ENCODE results near the gene FBP1.

The FBP1 gene

GRCh38 chr9:94645901-94646300 lies 6.6 kb upstream of the FBP1 start:
- no peak for DNase-seq
- TF ChIP-seq POLR2A (IDR thresholded peaks at IDR 0.05; ENCODE audit: low read length) (no peak), GATA1 (IDR thresholded peaks at IDR 0.05; ENCODE audit: low read depth, low read length) (no peak)

DNA sequence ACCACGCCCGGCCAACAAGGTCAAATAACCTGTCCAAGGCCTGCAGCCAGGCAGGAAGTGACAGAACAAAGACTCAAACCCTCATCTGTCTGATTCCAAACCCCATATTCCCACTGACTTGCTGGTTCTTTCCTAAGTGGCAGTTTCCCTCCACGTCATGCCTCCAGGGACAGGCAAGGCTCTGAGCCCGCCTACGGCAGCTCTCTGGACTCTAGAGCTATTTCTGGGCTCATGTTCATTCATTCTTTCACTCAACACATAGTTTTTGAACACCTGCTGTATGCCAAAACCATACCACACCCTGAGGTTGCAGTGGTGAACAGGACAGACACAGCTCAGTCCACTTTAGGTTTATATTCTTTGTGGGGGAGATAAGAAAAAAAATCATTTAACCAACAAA lies 5.2 kb upstream of the FBP1 start:
- DNase-seq = no peak
- TF ChIP-seq POLR2A (IDR thresholded peaks at IDR 0.05; ENCODE audit: low read length) = no peak
- TF ChIP-seq GATA1 (IDR thresholded peaks at IDR 0.05; ENCODE audit: low read depth, low read length) = no peak

DNA sequence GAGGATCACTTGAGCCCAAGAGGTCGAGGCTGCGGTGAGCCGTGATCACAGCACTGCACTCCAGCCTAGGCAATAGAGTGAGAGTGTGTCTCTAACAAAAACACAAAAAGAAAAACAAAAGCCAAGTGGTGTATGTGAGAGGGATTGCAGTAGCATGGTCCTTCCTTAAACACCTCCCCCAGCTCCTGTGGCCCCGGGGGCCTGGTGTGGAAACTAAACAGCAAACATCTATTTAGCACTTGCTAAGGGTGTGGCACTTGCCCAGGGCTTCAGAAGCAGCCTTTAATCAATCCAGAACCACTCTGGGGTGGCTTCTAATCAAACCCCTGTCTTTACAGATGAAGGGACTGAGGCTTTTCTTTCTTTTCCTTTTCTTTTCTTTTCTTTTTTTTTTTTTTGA lies 4.4 kb upstream of the FBP1 start:
- TF ChIP-seq GATA1 (IDR thresholded peaks at IDR 0.05; ENCODE audit: low read depth, low read length) (no peak), POLR2A (IDR thresholded peaks at IDR 0.05; ENCODE audit: low read length) (no peak)
- DNase-seq = no peak

DNA sequence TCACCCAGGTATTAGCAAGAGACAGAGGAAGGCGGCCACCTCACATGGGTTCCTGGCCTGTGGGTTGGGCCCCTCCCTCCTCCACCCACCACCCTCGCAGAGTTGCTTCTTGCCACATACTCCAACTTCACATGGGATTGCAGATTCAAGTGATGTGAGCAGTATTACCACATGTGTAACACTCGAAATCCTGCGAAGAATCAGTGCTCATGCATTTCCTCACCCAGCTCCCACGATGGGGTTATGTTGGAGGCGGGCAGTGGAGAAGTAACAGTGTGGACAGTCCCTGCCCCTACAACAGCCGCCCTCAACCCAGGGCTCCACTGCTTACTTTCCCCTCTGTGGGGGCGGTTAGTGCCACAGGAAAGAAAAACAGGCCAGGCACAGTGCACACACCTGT lies 3.9 kb upstream of the FBP1 start:
- no peak for DNase-seq
- no peak for TF ChIP-seq GATA1 (IDR thresholded peaks at IDR 0.05; ENCODE audit: low read depth, low read length)
- no peak for TF ChIP-seq POLR2A (IDR thresholded peaks at IDR 0.05; ENCODE audit: low read length)

GRCh38 chr9:94642501-94642900 lies 3.2 kb upstream of the FBP1 start:
- no peak for DNase-seq
- no peak for TF ChIP-seq POLR2A (IDR thresholded peaks at IDR 0.05; ENCODE audit: low read length)
- TF ChIP-seq GATA1 (IDR thresholded peaks at IDR 0.05; ENCODE audit: low read depth, low read length) = no peak

DNA sequence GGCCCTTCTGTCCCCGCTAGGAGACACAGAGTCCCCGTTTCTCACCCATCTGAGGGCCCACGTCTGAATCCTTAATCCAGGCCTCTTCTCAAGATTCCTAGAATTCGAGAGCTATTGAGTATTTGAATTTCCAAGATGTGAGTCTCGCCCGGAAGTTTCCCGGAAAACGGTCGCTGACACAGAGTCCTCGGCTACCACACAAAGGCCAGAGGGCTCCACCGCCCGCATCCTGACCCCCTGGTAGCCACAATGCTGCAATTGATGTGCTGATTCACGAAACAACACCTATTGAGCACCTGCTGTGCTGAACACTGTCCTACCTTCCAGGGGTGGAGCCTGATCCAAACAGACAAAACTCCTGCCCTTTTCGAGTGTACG lies 670 bp upstream of the FBP1 start:
- no peak for TF ChIP-seq POLR2A (IDR thresholded peaks at IDR 0.05; ENCODE audit: low read length)
- no peak for TF ChIP-seq GATA1 (IDR thresholded peaks at IDR 0.05; ENCODE audit: low read depth, low read length)
- no peak for DNase-seq

- no peak for DNase-seq
- TF ChIP-seq POLR2A (IDR thresholded peaks at IDR 0.05; ENCODE audit: low read length) (no peak), GATA1 (IDR thresholded peaks at IDR 0.05; ENCODE audit: low read depth, low read length) (no peak)
Observed at GRCh38 chr9:94638335-94639060, 820 bp downstream of the FBP1 start.

DNA sequence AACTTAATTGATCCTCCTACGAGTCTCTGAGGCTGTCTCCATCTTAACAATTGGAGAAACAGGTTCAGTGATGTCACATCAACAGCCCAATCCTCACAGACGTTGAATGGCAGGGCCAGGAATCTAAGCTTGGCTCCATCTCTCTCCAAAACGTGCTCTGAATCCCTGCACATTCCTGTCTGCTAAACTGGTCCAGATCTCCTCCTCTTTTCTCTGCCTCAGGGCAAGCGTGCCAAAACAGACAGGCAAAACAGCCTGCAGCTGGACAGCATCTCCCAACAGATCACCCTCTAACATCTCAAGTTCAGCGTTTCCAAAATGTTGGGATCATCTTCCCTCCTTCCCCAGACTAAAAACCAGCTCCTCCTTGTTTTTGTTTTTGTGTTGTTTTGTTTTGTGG lies 6.6 kb downstream of the FBP1 start:
- TF ChIP-seq POLR2A (IDR thresholded peaks at IDR 0.05; ENCODE audit: low read length) (no peak), GATA1 (IDR thresholded peaks at IDR 0.05; ENCODE audit: low read depth, low read length) (no peak)
- DNase-seq = no peak

GRCh38 chr9:94631599-94631998 lies 7.7 kb downstream of the FBP1 start:
- DNase-seq = no peak
- TF ChIP-seq GATA1 (IDR thresholded peaks at IDR 0.05; ENCODE audit: low read depth, low read length) = no peak
- no peak for TF ChIP-seq POLR2A (IDR thresholded peaks at IDR 0.05; ENCODE audit: low read length)

DNA sequence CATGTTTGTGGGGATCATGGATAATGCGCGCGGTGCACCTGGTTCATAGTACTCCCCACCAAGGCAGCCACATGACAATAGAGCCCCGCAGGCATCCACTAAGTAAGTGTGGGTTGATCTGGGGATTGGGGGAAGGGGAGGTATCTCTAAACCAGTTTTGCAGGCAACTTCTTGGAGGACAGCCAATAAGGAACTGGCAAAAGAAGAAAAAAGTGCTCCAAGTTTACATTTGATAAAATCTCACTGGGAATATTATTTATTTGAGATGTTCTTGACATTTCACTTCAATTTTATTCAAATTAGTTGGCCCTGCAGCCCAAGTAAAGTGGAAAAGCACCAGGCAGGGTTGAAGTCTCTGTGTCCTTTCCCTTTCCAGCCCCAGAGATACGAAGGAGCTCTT lies 8.5 kb downstream of the FBP1 start:
- DNase-seq = no peak
- no peak for TF ChIP-seq GATA1 (IDR thresholded peaks at IDR 0.05; ENCODE audit: low read depth, low read length)
- no peak for TF ChIP-seq POLR2A (IDR thresholded peaks at IDR 0.05; ENCODE audit: low read length)

DNA sequence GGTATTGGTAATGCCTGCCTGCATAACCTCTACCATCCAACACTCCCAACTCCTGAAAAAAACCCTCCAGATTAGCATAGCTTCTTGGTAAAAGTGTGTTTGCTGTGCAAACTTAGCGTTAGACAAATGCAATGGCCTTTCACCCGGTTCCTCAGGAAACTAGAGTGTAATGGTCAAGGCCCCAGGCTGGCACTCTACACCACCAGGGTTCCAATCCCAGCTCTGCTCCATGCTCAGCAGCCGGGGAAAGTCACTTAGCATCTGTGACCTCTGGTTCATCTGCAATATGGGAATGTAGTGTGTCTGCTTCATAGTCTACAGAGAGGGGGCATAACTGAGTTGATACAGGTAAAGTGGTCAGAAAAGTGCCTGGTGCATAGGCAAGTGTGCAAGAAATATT lies 9.0 kb downstream of the FBP1 start:
- no peak for DNase-seq
- TF ChIP-seq GATA1 (IDR thresholded peaks at IDR 0.05; ENCODE audit: low read depth, low read length) = no peak
- TF ChIP-seq POLR2A (IDR thresholded peaks at IDR 0.05; ENCODE audit: low read length) = no peak

DNA sequence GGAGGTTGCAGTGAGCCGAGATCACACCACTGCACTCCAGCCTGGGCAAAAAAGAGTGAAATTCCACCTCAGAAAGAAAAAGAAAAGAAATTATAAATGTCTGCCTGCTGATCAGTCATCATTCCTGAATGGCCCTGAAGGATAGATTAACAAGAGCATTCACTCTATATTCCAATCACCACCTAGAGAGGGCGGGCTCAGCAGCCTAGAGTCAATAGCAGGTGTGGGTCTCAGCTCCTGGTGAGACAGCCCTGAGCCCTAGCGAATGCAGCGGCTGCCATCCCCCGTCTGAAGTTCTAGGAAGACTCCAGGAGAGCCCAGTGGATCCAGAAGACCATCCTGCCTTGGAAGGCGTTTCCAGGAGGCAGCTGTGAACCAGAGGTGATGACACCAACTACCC lies 12.0 kb downstream of the FBP1 start:
- no peak for DNase-seq
- TF ChIP-seq GATA1 (IDR thresholded peaks at IDR 0.05; ENCODE audit: low read depth, low read length) (no peak), POLR2A (IDR thresholded peaks at IDR 0.05; ENCODE audit: low read length) (no peak)

- TF ChIP-seq GATA1 (IDR thresholded peaks at IDR 0.05; ENCODE audit: low read depth, low read length) = no peak
- TF ChIP-seq POLR2A (IDR thresholded peaks at IDR 0.05; ENCODE audit: low read length) = no peak
- DNase-seq = no peak
Observed at GRCh38 chr9:94625835-94626234, 13.5 kb downstream of the FBP1 start.

DNA sequence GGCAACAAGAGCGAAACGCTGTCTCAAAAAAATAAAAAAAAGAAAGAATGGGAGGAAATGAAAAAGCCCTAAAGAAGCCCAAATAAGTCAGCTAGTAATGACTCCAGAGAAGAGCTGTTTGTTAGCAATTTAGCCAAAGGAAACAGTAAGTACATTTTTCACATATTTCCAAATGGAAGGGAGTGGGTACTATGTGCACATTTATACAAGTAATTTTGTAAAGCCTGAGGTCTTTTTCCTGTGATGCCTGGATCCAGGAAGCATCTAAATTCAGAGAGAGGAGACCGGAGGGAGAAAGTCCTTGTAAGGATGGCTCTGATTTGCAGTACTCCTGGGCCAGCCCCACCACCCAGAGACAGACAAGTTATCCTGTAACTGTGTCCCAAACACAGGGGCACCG lies 14.7 kb downstream of the FBP1 start:
- TF ChIP-seq GATA1 (IDR thresholded peaks at IDR 0.05; ENCODE audit: low read depth, low read length) = no peak
- no peak for TF ChIP-seq POLR2A (IDR thresholded peaks at IDR 0.05; ENCODE audit: low read length)
- no peak for DNase-seq

DNA sequence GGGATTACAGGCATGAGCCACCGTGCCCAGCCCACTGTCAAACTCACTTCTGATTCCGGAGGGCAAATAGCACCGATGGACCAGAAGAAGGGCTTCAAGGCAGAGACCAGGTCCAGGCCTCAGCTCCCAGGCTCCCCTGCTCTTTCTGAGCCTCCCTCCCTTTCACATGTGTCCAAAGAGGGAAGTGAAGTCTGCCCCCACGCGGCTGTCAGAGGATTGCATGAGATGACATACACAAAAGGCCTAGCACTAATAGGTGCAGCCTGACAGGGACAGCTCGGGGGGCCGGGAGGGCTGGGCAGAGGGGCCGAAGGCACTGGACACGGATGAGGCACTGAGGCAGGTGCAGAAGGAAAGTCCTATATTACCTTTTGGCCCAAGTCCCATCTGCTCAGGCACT lies 16.1 kb downstream of the FBP1 start:
- TF ChIP-seq GATA1 (IDR thresholded peaks at IDR 0.05; ENCODE audit: low read depth, low read length) = no peak
- TF ChIP-seq POLR2A (IDR thresholded peaks at IDR 0.05; ENCODE audit: low read length) = no peak
- DNase-seq = peak; percentile 41 to 53
